ENCODE measurements around the gene MYT1. TPM values are rescaled to one million over a fixed set of nuclear protein-coding genes. Genes with fewer than 3 reads are reported as not detected.

MYT1 gene
- total RNA-seq, 1 experiment from 2014 or later = 7.1 TPM

- no peaks in the 10 kb centered on the region for H3K36me3 ChIP-seq (ENCODE audit: control insufficient read depth in 1 of 2, insufficient read depth in 2 of 2, low read length in 2 of 2)
- no peaks in the 10 kb centered on the region for H3K79me2 ChIP-seq (ENCODE audit: insufficient read depth, low read length)
- no peak overlapping the region for H3K4me3 ChIP-seq (replicated peaks in 1 of 2; ENCODE audit: low read depth in 1 of 2, low read length in 2 of 2)
- intact Hi-C loops (cut with micrococcal nuclease) = no loop called here
- TF ChIP-seq CTCF (IDR thresholded peaks at IDR 0.05 in 2 of 3, conservative IDR thresholded peaks at IDR 0.05 in 1 of 3; ENCODE audit: borderline replicate concordance in 1 of 3, insufficient read depth in 1 of 3, low read depth in 2 of 3, low read length in 2 of 3) (no peak), REST (IDR thresholded peaks at IDR 0.05; ENCODE audit: low read depth) (no peak; the same call in 1 of the 2 replicates), CBX3 (IDR thresholded peaks at IDR 0.05; ENCODE audit: low read depth) (no peak), SRF (IDR thresholded peaks at IDR 0.05; ENCODE audit: low read depth) (no peak)
- CTCF ChIA-PET = no interaction called here
- no peaks in the 10 kb centered on the region for H3K9me3 ChIP-seq (ENCODE audit: control insufficient read depth in 1 of 2, insufficient read depth in 1 of 2, low read depth in 1 of 2, low read length in 2 of 2)
- BruUV-seq (replicated peaks) = no TSS peak
- H4K20me1 ChIP-seq (ENCODE audit: insufficient read depth) = no peaks in the 10 kb centered on the region
- H2AFZ ChIP-seq (ENCODE audit: low read depth, low read length, poor library complexity, severe bottlenecking) = no peak overlapping the region
- no peaks in the 10 kb centered on the region for H3K27me3 ChIP-seq (ENCODE audit: insufficient read depth, low read length)
- H3K4me1 ChIP-seq (ENCODE audit: control insufficient read depth in 1 of 2, insufficient read depth in 2 of 2, low read length in 2 of 2) = peaks cover 0 to 6% of the 10 kb centered on the region in 2 experiments; a peak in 2 of 4 replicates
- no peak overlapping the region for H3K27ac ChIP-seq (ENCODE audit: low read depth, low read length)
- H3K9ac ChIP-seq (ENCODE audit: low read length) = no peak overlapping the region
- DNase-seq (ENCODE audit: low read depth, low spot score) (no peak), ATAC-seq (no peak)
- RAD21 ChIA-PET (ENCODE audit: low non-redundant PET in 1 of 2, low total read pairs in 2 of 2, uncharacterized antibody in 2 of 2, unreplicated experiment in 2 of 2) = no interaction called here
- H3K4me2 ChIP-seq (ENCODE audit: low read length) = no peak overlapping the region
- POLR2A ChIA-PET = no interaction called here
- H3K9me2 ChIP-seq (ENCODE audit: insufficient read depth) = no peaks in the 10 kb centered on the region
Observed at GRCh38 chr20:64161356-64162238, 2.7 kb upstream of the MYT1 start.

Data from HCT116 (cell line).